ENCODE data around the gene TIGD1.

- TF ChIP-seq CTCF (IDR thresholded peaks at IDR 0.05) (no peak), EZH2 (IDR thresholded peaks at IDR 0.05) (no peak), EZH2phosphoT487 (IDR thresholded peaks at IDR 0.05) (no peak)
These were observed 13.2 kb upstream of the TIGD1 start for GRCh38 chr2:232563580-232563979.
